Neural cell (in vitro differentiated cells): ENCODE measurements around the gene ARTN. TPM values are rescaled to one million over a fixed set of nuclear protein-coding genes. Genes with fewer than 3 reads are reported as not detected.

Experiments used
- H2AFZ ChIP-seq: fragments of 200-600, 300-800 bp; sonication (generic), shearing (Covaris generic); 2 replicates; pipeline ENCODE4 v1.6.0; 2014; ENCODE audit warnings: low read depth, mild to moderate bottlenecking, antibody characterized with exemption, low read length, moderate library complexity
- H3F3A ChIP-seq: fragments of 200-600 bp; shearing (Covaris generic); 2 replicates; pipeline ENCODE4 v1.6.1; 2016; ENCODE audit warnings: mild to moderate bottlenecking, moderate library complexity, mixed read lengths, antibody characterized with exemption, low read length; ENCODE audit not compliant: insufficient read depth, poor library complexity, severe bottlenecking
- H3K27ac ChIP-seq: fragments of 200-600, 300-800 bp; sonication (generic), shearing (Covaris generic); 2 replicates; pipeline ENCODE4 v1.5.1; 2014; ENCODE audit warnings: mild to moderate bottlenecking, low read length, moderate library complexity
- H3K27me3 ChIP-seq: fragments of 300-800, 200-600 bp; sonication (generic), shearing (Covaris generic); 2 replicates; pipeline ENCODE4 v1.6.0; 2014; ENCODE audit warnings: mild to moderate bottlenecking, low read depth, low read length, moderate library complexity; ENCODE audit not compliant: insufficient read depth
- H3K36me3 ChIP-seq: fragments of 300-800, 200-600 bp; sonication (generic), shearing (Covaris generic); 2 replicates; pipeline ENCODE4 v1.5.1; 2014; ENCODE audit warnings: mild to moderate bottlenecking, antibody characterized with exemption, low read length, moderate library complexity; ENCODE audit not compliant: insufficient read depth
- H3K4me2 ChIP-seq: fragments of 300-800, 200-600 bp; sonication (generic), shearing (Covaris generic); 2 replicates; pipeline ENCODE4 v1.6.0; 2014; ENCODE audit warnings: mild to moderate bottlenecking, low read length
- H3K4me3 ChIP-seq: fragments of 300-800, 200-600 bp; sonication (generic), shearing (Covaris generic); 2 replicates; pipeline ENCODE4 v1.5.1; 2014; ENCODE audit warnings: mild to moderate bottlenecking, low read length, moderate library complexity
- H3K79me2 ChIP-seq: fragments of 200-600 bp; shearing (Covaris generic); replicated peaks from 2 replicates; pipeline ENCODE4 v1.6.0; 2014; ENCODE audit warnings: mild to moderate bottlenecking, low read length, moderate library complexity; ENCODE audit not compliant: insufficient read depth
- H3K9ac ChIP-seq: fragments of 300-800, 200-600 bp; sonication (generic), shearing (Covaris generic); 2 replicates; pipeline ENCODE4 v1.6.1; 2016; ENCODE audit warnings: mild to moderate bottlenecking, low read length, mixed read lengths
- H3K9me2 ChIP-seq: fragments of 200-600 bp; shearing (Covaris generic); 2 replicates; pipeline ENCODE4 v1.6.1; 2016; ENCODE audit warnings: mild to moderate bottlenecking, low read length, mixed read lengths; ENCODE audit not compliant: insufficient read depth
- H3K9me3 ChIP-seq: fragments of 200-600, 300-800 bp; sonication (generic), shearing (Covaris generic); 2 replicates; pipeline ENCODE4 v1.6.1; 2016; ENCODE audit warnings: mild to moderate bottlenecking, mixed run types, low read length, moderate library complexity, mixed read lengths
- H4K20me1 ChIP-seq: fragments of 200-600 bp; shearing (Covaris generic); 2 replicates; pipeline ENCODE4 v1.6.1; 2016; ENCODE audit warnings: mild to moderate bottlenecking, mixed run types; ENCODE audit not compliant: insufficient read depth
- CTCF ChIP-seq: fragments of 450-650 bp; IDR thresholded peaks from 2 replicates; pipeline ENCODE4 v1.5.1; 2014; ENCODE audit warnings: antibody characterized with exemption, mild to moderate bottlenecking, moderate library complexity; ENCODE audit not compliant: poor library complexity, severe bottlenecking
- EP300 ChIP-seq: fragments of 450-650 bp; conservative IDR thresholded peaks from 2 replicates; pipeline ENCODE4 v1.6.1; 2014; ENCODE audit warnings: antibody characterized with exemption, mild to moderate bottlenecking, moderate library complexity; ENCODE audit not compliant: poor library complexity, severe bottlenecking
- EZH2 ChIP-seq: fragments of 200-600, 300-800 bp; shearing (Covaris generic), sonication (generic); IDR thresholded peaks from 2 replicates; pipeline ENCODE4 v1.6.1; 2014; ENCODE audit warnings: antibody characterized with exemption, low read length, borderline replicate concordance, mild to moderate bottlenecking; ENCODE audit not compliant: insufficient read depth, poor library complexity, severe bottlenecking
- MXI1 ChIP-seq: fragments of 450-650 bp; conservative IDR thresholded peaks from 2 replicates; pipeline ENCODE4 v1.6.1; 2014; ENCODE audit warnings: antibody characterized with exemption, mild to moderate bottlenecking; ENCODE audit not compliant: poor library complexity, severe bottlenecking
- POLR2AphosphoS5 ChIP-seq: IDR thresholded peaks from 2 replicates; pipeline ENCODE4 v1.6.1; 2012
- RAD21 ChIP-seq: fragments of 450-650 bp; conservative IDR thresholded peaks from 2 replicates; pipeline ENCODE4 v1.6.1; 2014; ENCODE audit warnings: antibody characterized with exemption, mild to moderate bottlenecking, moderate library complexity
- REST ChIP-seq: IDR thresholded peaks from 2 replicates; pipeline ENCODE4 v1.6.1; 2012; ENCODE audit warnings: borderline replicate concordance
- SMC3 ChIP-seq: fragments of 450-650 bp; conservative IDR thresholded peaks from 2 replicates; pipeline ENCODE4 v1.6.1; 2014; ENCODE audit warnings: antibody characterized with exemption, mild to moderate bottlenecking, moderate library complexity; ENCODE audit not compliant: poor library complexity
- TAF1 ChIP-seq: IDR thresholded peaks from 2 replicates; pipeline ENCODE4 v1.6.1; 2012; ENCODE audit warnings: low read depth
- polyA plus RNA-seq: library from polyadenylated mRNA; depleted of rRNA; stranded (reverse); fragments of >200 nt; gene quantifications from 2 replicates; pipeline ENCODE4 v1.2.3, GENCODE V29; 2014

ARTN gene
- polyA plus RNA-seq, 1 donor from 2014 or later = 1.4 TPM

- Histone ChIP-seq H3K79me2 (no peaks in the 10 kb centered on the region), H3K36me3 (no peaks in the 10 kb centered on the region), H3K9ac (no peak overlapping the region), H4K20me1 (no peaks in the 10 kb centered on the region), H3K27me3 (no peaks in the 10 kb centered on the region), H2AFZ (no peak overlapping the region), H3F3A (no peaks in the 10 kb centered on the region), H3K9me2 (no peaks in the 10 kb centered on the region), H3K9me3 (no peaks in the 10 kb centered on the region), H3K27ac (no peak overlapping the region), H3K4me2 (no peak overlapping the region), H3K4me3 (no peak overlapping the region)
- TF ChIP-seq EP300 (no peak), REST (no peak), MXI1 (no peak), SMC3 (no peak), EZH2 (no peak), TAF1 (no peak), RAD21 (no peak), POLR2AphosphoS5 (no peak), CTCF (no peak)
Observed at GRCh38 chr1:43900386-43900785, 33.2 kb upstream of the ARTN start.

DNA sequence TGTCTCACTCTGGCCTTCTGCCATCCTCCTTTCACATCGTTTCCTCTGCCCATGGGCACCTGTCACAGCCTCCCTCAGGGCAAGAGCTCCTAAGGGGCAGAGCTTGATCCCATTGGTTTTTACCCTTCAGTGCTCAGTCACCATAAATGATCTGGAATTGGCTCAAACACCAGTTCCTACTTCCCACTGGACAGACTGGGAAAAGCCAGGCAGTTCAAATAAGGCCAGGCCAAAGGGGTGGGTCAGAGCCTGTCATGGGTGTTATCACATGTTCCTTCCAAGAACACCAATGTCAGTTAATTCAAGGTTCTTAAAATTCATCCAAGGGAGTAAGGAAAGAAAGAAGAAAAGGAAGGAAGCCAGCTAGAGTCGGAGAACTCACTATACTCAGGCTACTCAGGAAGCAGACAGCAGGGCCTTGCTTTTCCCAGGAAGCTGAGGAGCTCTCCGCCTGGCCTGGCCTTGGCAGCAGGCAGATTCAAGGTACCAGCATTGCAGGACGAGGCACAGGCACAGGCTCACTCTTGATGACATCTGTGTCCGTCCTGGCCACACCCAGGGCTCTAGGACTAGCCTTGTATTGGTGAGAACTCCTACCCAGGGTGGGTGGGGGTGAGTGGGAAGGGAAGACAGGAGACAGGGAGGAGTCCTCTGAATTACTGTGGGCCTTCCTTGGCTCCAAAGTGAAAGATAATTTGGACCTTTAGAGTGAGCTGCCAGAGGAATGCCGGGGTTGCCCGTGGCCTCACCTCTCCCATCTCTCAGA is 32.2 kb upstream of the ARTN start:
- H3K27ac ChIP-seq = no peak overlapping the region
- H3F3A ChIP-seq = no peaks in the 10 kb centered on the region
- no peak overlapping the region for H3K4me3 ChIP-seq
- H3K27me3 ChIP-seq = no peaks in the 10 kb centered on the region
- no peaks in the 10 kb centered on the region for H4K20me1 ChIP-seq
- H2AFZ ChIP-seq = no peak overlapping the region
- TF ChIP-seq REST = no peak
- no peak for TF ChIP-seq EP300
- TF ChIP-seq TAF1 = no peak
- no peak for TF ChIP-seq MXI1
- no peak for TF ChIP-seq EZH2
- no peak for TF ChIP-seq SMC3
- no peak for TF ChIP-seq POLR2AphosphoS5
- TF ChIP-seq CTCF = no peak
- TF ChIP-seq RAD21 = no peak
- H3K9me2 ChIP-seq = no peaks in the 10 kb centered on the region
- no peaks in the 10 kb centered on the region for H3K36me3 ChIP-seq
- no peaks in the 10 kb centered on the region for H3K9me3 ChIP-seq
- no peak overlapping the region for H3K9ac ChIP-seq
- H3K4me2 ChIP-seq = no peak overlapping the region
- H3K79me2 ChIP-seq = no peaks in the 10 kb centered on the region
